ENCODE results near the gene COL7A1.
"Not testable (repeated sequence)": the region's sequence is repeated elsewhere in the genome, so short reads cannot be mapped to it uniquely, and the experiment has no call there.

The COL7A1 gene

GRCh38 chr3:48530701-48531100, 64.4 kb downstream of the COL7A1 start:
- H3K4me1 Mint-ChIP-seq; H3K4me3 Mint-ChIP-seq; DNase-seq (ENCODE audit: low spot score in 2 of 2); H3K9me3 Mint-ChIP-seq; ATAC-seq; H3K27ac Mint-ChIP-seq: not testable (repeated sequence)
- peaks cover 100% of the 10 kb centered on the region for H3K36me3 Mint-ChIP-seq

- Mint-ChIP-seq H3K9me3 (no peaks in the 10 kb centered on the region), H3K4me3 (no peak overlapping the region), H3K4me1 (no peaks in the 10 kb centered on the region), H3K36me3 (peaks cover 100% of the 10 kb centered on the region), H3K27ac (no peak overlapping the region)
- ATAC-seq (no peak), DNase-seq (ENCODE audit: low spot score in 2 of 2) (no peak)
Observed at GRCh38 chr3:48528754-48529153, 66.4 kb downstream of the COL7A1 start.

GRCh38 chr3:48528048-48528447, 67.1 kb downstream of the COL7A1 start:
- peaks cover 100% of the 10 kb centered on the region for H3K36me3 Mint-ChIP-seq
- H3K9me3 Mint-ChIP-seq: no peaks in the 10 kb centered on the region
- no peak overlapping the region for H3K4me3 Mint-ChIP-seq
- no peak overlapping the region for H3K27ac Mint-ChIP-seq
- no peak for DNase-seq (ENCODE audit: low spot score in 2 of 2)
- no peaks in the 10 kb centered on the region for H3K4me1 Mint-ChIP-seq
- no peak for ATAC-seq

- H3K4me1 Mint-ChIP-seq: peaks cover 11% of the 10 kb centered on the region
- peak overlapping the region; percentile 63 for H3K27ac Mint-ChIP-seq
- DNase-seq (ENCODE audit: low spot score in 2 of 2) (no peak), ATAC-seq (no peak)
- H3K9me3 Mint-ChIP-seq: no peaks in the 10 kb centered on the region
- no peak overlapping the region for H3K4me3 Mint-ChIP-seq
- peaks cover 93% of the 10 kb centered on the region for H3K36me3 Mint-ChIP-seq
Observed at GRCh38 chr3:48524970-48525369, 70.2 kb downstream of the COL7A1 start.

GRCh38 chr3:48521635-48522034, 73.5 kb downstream of the COL7A1 start:
- no peak for DNase-seq (ENCODE audit: low spot score in 2 of 2)
- H3K27ac Mint-ChIP-seq: no peak overlapping the region
- H3K9me3 Mint-ChIP-seq: no peaks in the 10 kb centered on the region
- peaks cover 42% of the 10 kb centered on the region for H3K4me1 Mint-ChIP-seq
- H3K4me3 Mint-ChIP-seq: no peak overlapping the region
- H3K36me3 Mint-ChIP-seq: peaks cover 91% of the 10 kb centered on the region
- ATAC-seq: no peak

- ATAC-seq: peak; percentile 3
- peaks cover 54% of the 10 kb centered on the region for H3K4me1 Mint-ChIP-seq
- H3K27ac Mint-ChIP-seq: peak overlapping the region; percentile 37
Observed at GRCh38 chr3:48519277-48519643, 75.9 kb downstream of the COL7A1 start.

GRCh38 chr3:48518638-48519276, 76.4 kb downstream of the COL7A1 start:
- Mint-ChIP-seq H3K36me3 (peaks cover 77% of the 10 kb centered on the region), H3K9me3 (no peaks in the 10 kb centered on the region), H3K4me1 (peaks cover 56% of the 10 kb centered on the region), H3K27ac (peak overlapping the region; percentile 81), H3K4me3 (no peak overlapping the region)
- no peak for DNase-seq (ENCODE audit: low spot score in 2 of 2)
- no peak for ATAC-seq

More at GRCh38 chr3:48519277-48519643, 75.9 kb downstream of the COL7A1 start:
- Mint-ChIP-seq H3K4me3 (no peak overlapping the region), H3K36me3 (peaks cover 81% of the 10 kb centered on the region), H3K9me3 (no peaks in the 10 kb centered on the region)
- no peak for DNase-seq (ENCODE audit: low spot score in 2 of 2)

GRCh38 chr3:48518069-48518468, 77.1 kb downstream of the COL7A1 start:
- H3K27ac Mint-ChIP-seq: peak overlapping the region; percentile 81
- peaks cover 77% of the 10 kb centered on the region for H3K36me3 Mint-ChIP-seq
- H3K4me3 Mint-ChIP-seq: no peak overlapping the region
- ATAC-seq (no peak), DNase-seq (ENCODE audit: low spot score in 2 of 2) (no peak)
- peaks cover 56% of the 10 kb centered on the region for H3K4me1 Mint-ChIP-seq
- no peaks in the 10 kb centered on the region for H3K9me3 Mint-ChIP-seq

- H3K4me3 Mint-ChIP-seq: no peak overlapping the region
- H3K4me1 Mint-ChIP-seq: peaks cover 56% of the 10 kb centered on the region
- H3K36me3 Mint-ChIP-seq: peaks cover 73% of the 10 kb centered on the region
- DNase-seq (ENCODE audit: low spot score in 2 of 2): no peak
- peak overlapping the region; percentile 81 for H3K27ac Mint-ChIP-seq
- H3K9me3 Mint-ChIP-seq: no peaks in the 10 kb centered on the region
- peak; percentile 6 for ATAC-seq
Observed at GRCh38 chr3:48516571-48516970, 78.6 kb downstream of the COL7A1 start.

GRCh38 chr3:48514431-48515227, 80.5 kb downstream of the COL7A1 start:
- no peak for DNase-seq (ENCODE audit: low spot score in 2 of 2)
- Mint-ChIP-seq H3K4me1 (peaks cover 41% of the 10 kb centered on the region), H3K27ac (no peak overlapping the region)

More at GRCh38 chr3:48514431-48515227, 80.5 kb downstream of the COL7A1 start:
- no peak overlapping the region for H3K4me3 Mint-ChIP-seq
- no peaks in the 10 kb centered on the region for H3K9me3 Mint-ChIP-seq
- peaks cover 70% of the 10 kb centered on the region for H3K36me3 Mint-ChIP-seq
- no peak for ATAC-seq

All from stimulated activated effector memory CD8-positive, alpha-beta T cell treated with anti-CD3 and anti-CD28 coated beads, Interleukin-12 subunit alpha, Interleukin-12 subunit beta, amount 100 ng/mL, for 72 hours (primary cell).